IPS DF 6.9 (cell line): Measurements from ENCODE around the gene INPP5F.

Experiments
- DNase-seq: peaks from one replicate; pipeline ENCODE4 v3.0.0-alpha.2; 2013; ENCODE audit warnings: low read depth, low spot score
- H3K27ac ChIP-seq: one replicate; pipeline ENCODE4 v1.5.1; 2013; ENCODE audit warnings: low read length, control low read depth
- H3K27me3 ChIP-seq: 2 replicates; pipeline ENCODE4 v1.6.1; 2013; ENCODE audit warnings: mild to moderate bottlenecking, low read length; ENCODE audit not compliant: control insufficient read depth, insufficient read depth
- H3K36me3 ChIP-seq: 2 replicates; pipeline ENCODE4 v1.6.1; 2013; ENCODE audit warnings: low read length; ENCODE audit not compliant: control insufficient read depth, insufficient read depth
- H3K4me1 ChIP-seq: 2 replicates; pipeline ENCODE4 v1.6.1; 2013; ENCODE audit warnings: low read length; ENCODE audit not compliant: control insufficient read depth, insufficient read depth
- H3K4me3 ChIP-seq: 2 replicates; pipeline ENCODE4 v1.5.1; 2013; ENCODE audit warnings: mild to moderate bottlenecking, low read length
- H3K9me3 ChIP-seq: 2 replicates; pipeline ENCODE4 v1.6.1; 2013; ENCODE audit warnings: low read length, inconsistent platforms; ENCODE audit not compliant: control insufficient read depth, insufficient read depth
- WGBS: extraction: QIAGEN DNeasy Blood & Tissue Kit; methylation state at CpG from one replicate; pipeline ENCODE4 v1.1.7; 2013; ENCODE audit warnings: mixed read lengths, missing lambda C conversion rate; ENCODE audit not compliant: insufficient read length, insufficient coverage; 5-methylcytosine and 5-hydroxymethylcytosine counted together

Gene INPP5F

GRCh38 chr10:119834188-119834587 is 108.3 kb downstream of the INPP5F start:
- H3K36me3 ChIP-seq, result peaks cover 23% of the 10 kb centered on the region
- H3K27ac ChIP-seq, result no peak overlapping the region
- no peak overlapping the region for H3K4me3 ChIP-seq
- WGBS, result no CpG with 5 or more reads among the region's 4 CpGs
- no peaks in the 10 kb centered on the region for H3K9me3 ChIP-seq
- no peaks in the 10 kb centered on the region; the same call in 1 of the 2 replicates for H3K4me1 ChIP-seq
- no peaks in the 10 kb centered on the region for H3K27me3 ChIP-seq
- no peak for DNase-seq

- no peaks in the 10 kb centered on the region for H3K27me3 ChIP-seq
- H3K36me3 ChIP-seq, result peaks cover 31% of the 10 kb centered on the region
- H3K9me3 ChIP-seq, result no peaks in the 10 kb centered on the region
- no peak overlapping the region for H3K27ac ChIP-seq
- no peak overlapping the region for H3K4me3 ChIP-seq
- no CpG with 5 or more reads among the region's 1 CpG for WGBS
- DNase-seq, result no peak
- no peaks in the 10 kb centered on the region for H3K4me1 ChIP-seq
Measured at GRCh38 chr10:119845656-119846055, 119.8 kb downstream of the INPP5F start.

GRCh38 chr10:119849031-119849789 is 123.4 kb downstream of the INPP5F start:
- Histone ChIP-seq H3K9me3 (no peaks in the 10 kb centered on the region), H3K27ac (no peak overlapping the region), H3K27me3 (no peaks in the 10 kb centered on the region), H3K4me1 (no peaks in the 10 kb centered on the region; the same call in 1 of the 2 replicates), H3K36me3 (peaks cover 14% of the 10 kb centered on the region; the same call in 1 of the 2 replicates), H3K4me3 (no peak overlapping the region)
- WGBS, result no CpG with 5 or more reads among the region's 6 CpGs
- DNase-seq, result no peak

GRCh38 chr10:119849944-119850343 is 124.1 kb downstream of the INPP5F start:
- DNase-seq, result no peak
- Histone ChIP-seq H3K9me3 (no peaks in the 10 kb centered on the region), H3K4me1 (no peaks in the 10 kb centered on the region; the same call in 1 of the 2 replicates), H3K4me3 (no peak overlapping the region), H3K27ac (no peak overlapping the region), H3K36me3 (peaks cover 8% of the 10 kb centered on the region; the same call in 1 of the 2 replicates), H3K27me3 (no peaks in the 10 kb centered on the region)
- no CpG with 5 or more reads among the region's 3 CpGs for WGBS

DNA sequence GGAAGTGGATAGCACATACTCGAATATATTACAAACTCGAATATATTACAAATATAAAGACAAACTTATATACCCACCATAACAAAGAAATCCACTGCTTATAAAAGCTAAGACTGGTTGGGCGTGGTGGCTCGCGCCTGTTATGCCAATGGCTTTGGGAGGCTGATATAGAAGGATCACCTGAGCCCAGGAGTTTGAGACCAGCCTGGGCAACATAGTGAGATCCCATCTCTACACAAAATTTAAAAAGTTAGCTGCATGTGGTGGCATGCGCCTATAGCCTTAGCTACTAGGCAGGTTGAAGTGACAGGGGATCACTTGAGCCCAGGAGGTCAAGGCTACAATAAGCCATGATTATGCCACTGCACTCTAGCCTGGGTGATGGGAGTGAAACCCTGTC is 126.4 kb downstream of the INPP5F start:
- Histone ChIP-seq H3K27me3 (no peaks in the 10 kb centered on the region), H3K36me3 (no peaks in the 10 kb centered on the region; the same call in 1 of the 2 replicates), H3K4me1 (no peaks in the 10 kb centered on the region; the same call in 1 of the 2 replicates), H3K9me3 (no peaks in the 10 kb centered on the region), H3K27ac (no peak overlapping the region), H3K4me3 (no peak overlapping the region)
- no peak for DNase-seq
- 100% methylated on average over 1 of the region's 6 CpGs for WGBS

GRCh38 chr10:119852822-119853221 is 127.0 kb downstream of the INPP5F start:
- Histone ChIP-seq H3K36me3 (no peaks in the 10 kb centered on the region; the same call in 1 of the 2 replicates), H3K4me1 (no peaks in the 10 kb centered on the region; the same call in 1 of the 2 replicates), H3K4me3 (no peak overlapping the region), H3K9me3 (no peaks in the 10 kb centered on the region), H3K27me3 (no peaks in the 10 kb centered on the region), H3K27ac (no peak overlapping the region)
- WGBS, result no CpG with 5 or more reads among the region's 6 CpGs
- DNase-seq, result no peak

- no CpG with 5 or more reads among the region's 1 CpG for WGBS
- Histone ChIP-seq H3K9me3 (no peaks in the 10 kb centered on the region), H3K27me3 (no peaks in the 10 kb centered on the region), H3K36me3 (no peaks in the 10 kb centered on the region; the same call in 1 of the 2 replicates), H3K4me3 (no peak overlapping the region), H3K4me1 (no peaks in the 10 kb centered on the region; the same call in 1 of the 2 replicates), H3K27ac (no peak overlapping the region)
- DNase-seq, result no peak
Measured at GRCh38 chr10:119853574-119853973, 127.7 kb downstream of the INPP5F start.

DNA sequence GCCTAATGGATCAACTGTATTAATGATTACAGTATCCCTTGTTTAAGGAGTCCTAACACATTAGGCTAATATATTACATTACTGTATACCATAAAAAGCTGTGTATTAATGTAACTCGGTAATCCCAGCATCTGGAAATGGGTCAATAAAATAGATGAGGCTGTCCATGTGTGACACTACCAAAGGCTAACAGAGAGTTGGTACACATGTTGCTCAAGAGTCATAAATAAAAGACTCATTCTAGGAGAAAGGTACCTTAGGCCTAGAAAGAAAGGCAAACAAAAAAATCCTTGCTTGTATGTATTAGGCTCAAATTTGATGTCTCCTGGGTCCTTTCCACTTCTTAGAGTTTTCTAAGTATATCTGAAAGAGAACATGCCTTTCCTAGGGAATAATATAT is 132.2 kb downstream of the INPP5F start:
- Histone ChIP-seq H3K4me3 (no peak overlapping the region), H3K9me3 (no peaks in the 10 kb centered on the region), H3K4me1 (no peaks in the 10 kb centered on the region), H3K36me3 (no peaks in the 10 kb centered on the region; the same call in 1 of the 2 replicates), H3K27ac (no peak overlapping the region), H3K27me3 (no peaks in the 10 kb centered on the region)
- no peak for DNase-seq
- WGBS, result no CpG with 5 or more reads among the region's 1 CpG

GRCh38 chr10:119859420-119860258 is 133.8 kb downstream of the INPP5F start:
- WGBS, result no CpG with 5 or more reads among the region's 1 CpG
- H3K27me3 ChIP-seq, result no peaks in the 10 kb centered on the region
- DNase-seq, result no peak
- no peaks in the 10 kb centered on the region for H3K9me3 ChIP-seq
- no peaks in the 10 kb centered on the region for H3K4me1 ChIP-seq
- H3K36me3 ChIP-seq, result no peaks in the 10 kb centered on the region; the same call in 1 of the 2 replicates
- no peak overlapping the region for H3K4me3 ChIP-seq
- no peak overlapping the region for H3K27ac ChIP-seq

DNA sequence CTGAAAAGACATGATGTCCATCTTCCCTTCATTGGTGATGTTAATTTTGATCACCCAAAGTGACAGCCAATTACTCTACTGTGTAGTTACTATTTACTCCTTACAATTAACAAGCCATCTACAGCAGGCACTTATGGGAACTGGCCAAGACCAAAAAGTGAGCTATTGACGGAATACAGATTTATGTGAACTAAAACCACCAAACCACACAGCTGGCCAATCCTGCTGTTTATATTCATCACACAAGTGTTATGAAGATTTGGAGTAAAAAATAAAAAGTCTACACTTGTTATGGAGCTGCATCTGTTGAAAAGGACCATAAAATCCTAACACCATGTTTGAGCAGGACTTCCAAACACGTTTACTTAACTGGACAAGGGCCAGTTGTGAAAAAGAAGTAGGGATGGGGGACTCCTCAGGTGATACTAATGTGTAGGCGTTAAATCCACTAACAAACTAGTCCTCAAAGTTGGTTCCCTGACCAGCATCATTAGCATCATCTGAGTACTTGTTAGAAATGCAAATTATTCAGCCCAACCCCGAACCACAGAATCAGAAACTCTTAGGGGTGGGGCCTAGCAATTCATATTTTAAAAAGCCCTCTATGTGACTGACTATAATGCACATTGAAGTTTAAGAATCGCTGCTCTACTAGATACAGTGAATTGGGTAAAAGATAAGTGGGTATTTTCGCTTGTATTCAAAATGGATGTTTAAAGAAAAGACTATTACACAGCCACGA is 135.2 kb downstream of the INPP5F start:
- no peaks in the 10 kb centered on the region for H3K9me3 ChIP-seq
- no peak overlapping the region for H3K4me3 ChIP-seq
- no peaks in the 10 kb centered on the region; the same call in 1 of the 2 replicates for H3K36me3 ChIP-seq
- H3K27ac ChIP-seq, result no peak overlapping the region
- H3K27me3 ChIP-seq, result no peaks in the 10 kb centered on the region
- no peaks in the 10 kb centered on the region for H3K4me1 ChIP-seq
- no peak for DNase-seq
- no CpG with 5 or more reads among the region's 7 CpGs for WGBS
